SU-DHL-6 (cell line): Measurements from ENCODE around the gene SCN5A.

Experiments used
- H2AFZ ChIP-seq: fragments of 200-600 bp; sonication (generic); 2 replicates; pipeline ENCODE4 v1.6.1; 2014; ENCODE audit warnings: low read depth, mild to moderate bottlenecking, moderate library complexity, mixed read lengths, antibody characterized with exemption, low read length; ENCODE audit not compliant: severe bottlenecking
- H3F3A ChIP-seq: fragments of 200-600 bp; shearing (Covaris generic); 2 replicates; pipeline ENCODE4 v1.6.0; 2016; ENCODE audit warnings: antibody characterized with exemption, mild to moderate bottlenecking; ENCODE audit not compliant: insufficient read depth
- H3K27ac ChIP-seq: fragments of 200-600 bp; sonication (generic); 2 replicates; pipeline ENCODE4 v1.5.1; 2016; ENCODE audit warnings: low read depth, mild to moderate bottlenecking, low read length, moderate library complexity, mixed read lengths
- H3K27me3 ChIP-seq: fragments of 200-600 bp; sonication (generic), shearing (Covaris generic); 2 replicates; pipeline ENCODE4 v1.6.0; 2014; ENCODE audit warnings: mild to moderate bottlenecking, low read length
- H3K36me3 ChIP-seq: fragments of 200-600 bp; sonication (generic); 2 replicates; pipeline ENCODE4 v1.6.1; 2014; ENCODE audit warnings: mild to moderate bottlenecking, low read length, mixed read lengths
- H3K4me2 ChIP-seq: fragments of 300-600, 200-600 bp; shearing (Covaris generic), sonication (generic); 2 replicates; pipeline ENCODE4 v1.6.0; 2014; ENCODE audit warnings: low read length, low read depth, mild to moderate bottlenecking; ENCODE audit not compliant: poor library complexity, severe bottlenecking
- H3K4me3 ChIP-seq: fragments of 200-600 bp; sonication (generic); 2 replicates; pipeline ENCODE4 v1.5.1; 2014; ENCODE audit warnings: antibody characterized with exemption, low read length, mild to moderate bottlenecking, mixed read lengths; ENCODE audit not compliant: insufficient read depth, poor library complexity, severe bottlenecking
- H3K79me2 ChIP-seq: fragments of 200-600 bp; sonication (generic); 2 replicates; pipeline ENCODE4 v1.6.1; 2014; ENCODE audit warnings: mild to moderate bottlenecking, low read length, moderate library complexity; ENCODE audit not compliant: insufficient read depth
- H3K9ac ChIP-seq: fragments of 200-600 bp; sonication (generic); 2 replicates; pipeline ENCODE4 v1.7.0; 2014; ENCODE audit warnings: mild to moderate bottlenecking, low read length
- H3K9me2 ChIP-seq: fragments of 200-600 bp; sonication (generic); replicated peaks from 2 replicates; pipeline ENCODE4 v1.6.1; 2014; ENCODE audit warnings: low read length; ENCODE audit not compliant: insufficient read depth
- H3K9me3 ChIP-seq: fragments of 200-600 bp; sonication (generic); 2 replicates; pipeline ENCODE4 v1.6.1; 2014; ENCODE audit warnings: low read length, mixed read lengths; ENCODE audit not compliant: insufficient read depth
- H4K20me1 ChIP-seq: fragments of 200-600 bp; sonication (generic); 2 replicates; pipeline ENCODE4 v1.6.1; 2014; ENCODE audit warnings: low read depth, mild to moderate bottlenecking, antibody characterized with exemption, low read length, moderate library complexity, mixed read lengths
- CTCF ChIP-seq: fragments of 200-600 bp; sonication (generic); IDR thresholded peaks from one replicate; pipeline ENCODE4 v1.5.1; 2017; ENCODE audit warnings: antibody characterized with exemption, mild to moderate bottlenecking, low read length, moderate library complexity; ENCODE audit not compliant: insufficient read depth, poor library complexity, severe bottlenecking
- EZH2phosphoT487 ChIP-seq: fragments of 200-600 bp; sonication (generic), shearing (Covaris generic); conservative IDR thresholded peaks from 2 replicates; pipeline ENCODE4 v1.6.1; 2018; ENCODE audit warnings: mild to moderate bottlenecking, antibody characterized with exemption, low read length, moderate library complexity, mixed read lengths

Gene SCN5A

GRCh38 chr3:38696034-38696433, 46.5 kb upstream of the SCN5A start:
- Histone ChIP-seq H3K27ac (no peak overlapping the region), H3K9ac (no peak overlapping the region), H3K4me3 (no peak overlapping the region), H2AFZ (no peak overlapping the region), H3K4me2 (no peak overlapping the region), H3K9me2 (no peaks in the 10 kb centered on the region), H4K20me1 (no peaks in the 10 kb centered on the region), H3F3A (no peaks in the 10 kb centered on the region), H3K9me3 (no peaks in the 10 kb centered on the region), H3K36me3 (no peaks in the 10 kb centered on the region), H3K27me3 (no peaks in the 10 kb centered on the region), H3K79me2 (no peaks in the 10 kb centered on the region)
- TF ChIP-seq EZH2phosphoT487 (no peak), CTCF (no peak)

GRCh38 chr3:38690185-38690584, 40.7 kb upstream of the SCN5A start:
- Histone ChIP-seq H3K4me3 (no peak overlapping the region), H3K9ac (no peak overlapping the region), H3F3A (no peaks in the 10 kb centered on the region), H3K79me2 (no peaks in the 10 kb centered on the region), H3K9me3 (no peaks in the 10 kb centered on the region), H3K9me2 (no peaks in the 10 kb centered on the region), H3K36me3 (no peaks in the 10 kb centered on the region), H3K27ac (no peak overlapping the region), H3K27me3 (no peaks in the 10 kb centered on the region), H2AFZ (no peak overlapping the region), H3K4me2 (no peak overlapping the region), H4K20me1 (no peaks in the 10 kb centered on the region)
- no peak for TF ChIP-seq CTCF
- no peak for TF ChIP-seq EZH2phosphoT487

GRCh38 chr3:38689774-38690173, 40.3 kb upstream of the SCN5A start:
- no peaks in the 10 kb centered on the region for H3K36me3 ChIP-seq
- TF ChIP-seq CTCF (no peak), EZH2phosphoT487 (no peak)
- no peak overlapping the region for H3K9ac ChIP-seq
- H3K9me3 ChIP-seq, result no peaks in the 10 kb centered on the region
- no peak overlapping the region for H3K4me3 ChIP-seq
- no peak overlapping the region for H3K27ac ChIP-seq
- H3K27me3 ChIP-seq, result no peaks in the 10 kb centered on the region
- H3F3A ChIP-seq, result no peaks in the 10 kb centered on the region
- H3K9me2 ChIP-seq, result no peaks in the 10 kb centered on the region
- no peak overlapping the region for H2AFZ ChIP-seq
- no peaks in the 10 kb centered on the region for H3K79me2 ChIP-seq
- no peaks in the 10 kb centered on the region for H4K20me1 ChIP-seq
- H3K4me2 ChIP-seq, result no peak overlapping the region
